Activated naive CD4-positive, alpha-beta T cell (primary cell): ENCODE results near the gene NR1D2.
"Not testable (repeated sequence)": the region's sequence is repeated elsewhere in the genome, so short reads cannot be mapped to it uniquely, and the experiment has no call there.

Experiments used
- DNase-seq, 4 experiments: peaks; one replicate each; lab custom pipeline; 2025; lab: John Stamatoyannopoulos, UW

The NR1D2 gene

GRCh38 chr3:24005669-24006068 lies 60.6 kb downstream of the NR1D2 start:
- DNase-seq = no peak

- not testable (repeated sequence) for DNase-seq
Measured at GRCh38 chr3:24010834-24011233, 65.7 kb downstream of the NR1D2 start.

GRCh38 chr3:24012589-24013269 lies 67.6 kb downstream of the NR1D2 start:
- DNase-seq = no peak

- no peak for DNase-seq
Measured at GRCh38 chr3:24017305-24017704, 72.2 kb downstream of the NR1D2 start.

- no peak for DNase-seq
Measured at GRCh38 chr3:24018784-24019570, 73.9 kb downstream of the NR1D2 start.

- DNase-seq = no peak
Measured at GRCh38 chr3:24019585-24019984, 74.5 kb downstream of the NR1D2 start.

- DNase-seq = no peak
Measured at GRCh38 chr3:24020036-24020691, 75.1 kb downstream of the NR1D2 start.

GRCh38 chr3:24023197-24023596 lies 78.1 kb downstream of the NR1D2 start:
- DNase-seq = no peak

- DNase-seq = no peak
Measured at GRCh38 chr3:24025805-24026204, 80.7 kb downstream of the NR1D2 start.

GRCh38 chr3:24026665-24027064 lies 81.6 kb downstream of the NR1D2 start:
- DNase-seq = not testable (repeated sequence)

GRCh38 chr3:24027946-24028345 lies 82.9 kb downstream of the NR1D2 start:
- DNase-seq = no peak
